ENCODE measurements around the gene ETFA.

Gene ETFA

DNA sequence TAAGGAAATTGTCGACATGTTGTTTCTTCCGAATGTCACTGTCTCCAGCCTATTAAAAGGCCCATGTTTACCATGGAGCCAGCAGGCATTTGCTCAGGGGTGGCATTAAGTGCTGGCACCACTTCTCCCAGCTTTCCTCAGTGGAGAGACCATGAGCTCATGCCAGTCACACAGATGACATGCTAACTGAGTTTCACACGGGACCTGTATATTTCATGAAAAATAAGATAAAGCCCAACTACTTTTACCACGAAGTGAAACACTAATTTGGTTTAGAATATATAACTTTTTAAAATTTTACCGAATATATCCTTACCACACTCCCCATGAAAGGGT is 93.4 kb downstream of the ETFA start:
- peak overlapping the region; percentile 62 for H3K27ac ChIP-seq
- TF ChIP-seq, protein P1, sequence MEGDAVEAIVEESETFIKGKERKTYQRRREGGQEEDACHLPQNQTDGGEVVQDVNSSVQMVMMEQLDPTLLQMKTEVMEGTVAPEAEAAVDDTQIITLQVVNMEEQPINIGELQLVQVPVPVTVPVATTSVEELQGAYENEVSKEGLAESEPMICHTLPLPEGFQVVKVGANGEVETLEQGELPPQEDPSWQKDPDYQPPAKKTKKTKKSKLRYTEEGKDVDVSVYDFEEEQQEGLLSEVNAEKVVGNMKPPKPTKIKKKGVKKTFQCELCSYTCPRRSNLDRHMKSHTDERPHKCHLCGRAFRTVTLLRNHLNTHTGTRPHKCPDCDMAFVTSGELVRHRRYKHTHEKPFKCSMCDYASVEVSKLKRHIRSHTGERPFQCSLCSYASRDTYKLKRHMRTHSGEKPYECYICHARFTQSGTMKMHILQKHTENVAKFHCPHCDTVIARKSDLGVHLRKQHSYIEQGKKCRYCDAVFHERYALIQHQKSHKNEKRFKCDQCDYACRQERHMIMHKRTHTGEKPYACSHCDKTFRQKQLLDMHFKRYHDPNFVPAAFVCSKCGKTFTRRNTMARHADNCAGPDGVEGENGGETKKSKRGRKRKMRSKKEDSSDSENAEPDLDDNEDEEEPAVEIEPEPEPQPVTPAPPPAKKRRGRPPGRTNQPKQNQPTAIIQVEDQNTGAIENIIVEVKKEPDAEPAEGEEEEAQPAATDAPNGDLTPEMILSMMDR (conservative IDR thresholded peaks at IDR 0.05), result no peak

DNA sequence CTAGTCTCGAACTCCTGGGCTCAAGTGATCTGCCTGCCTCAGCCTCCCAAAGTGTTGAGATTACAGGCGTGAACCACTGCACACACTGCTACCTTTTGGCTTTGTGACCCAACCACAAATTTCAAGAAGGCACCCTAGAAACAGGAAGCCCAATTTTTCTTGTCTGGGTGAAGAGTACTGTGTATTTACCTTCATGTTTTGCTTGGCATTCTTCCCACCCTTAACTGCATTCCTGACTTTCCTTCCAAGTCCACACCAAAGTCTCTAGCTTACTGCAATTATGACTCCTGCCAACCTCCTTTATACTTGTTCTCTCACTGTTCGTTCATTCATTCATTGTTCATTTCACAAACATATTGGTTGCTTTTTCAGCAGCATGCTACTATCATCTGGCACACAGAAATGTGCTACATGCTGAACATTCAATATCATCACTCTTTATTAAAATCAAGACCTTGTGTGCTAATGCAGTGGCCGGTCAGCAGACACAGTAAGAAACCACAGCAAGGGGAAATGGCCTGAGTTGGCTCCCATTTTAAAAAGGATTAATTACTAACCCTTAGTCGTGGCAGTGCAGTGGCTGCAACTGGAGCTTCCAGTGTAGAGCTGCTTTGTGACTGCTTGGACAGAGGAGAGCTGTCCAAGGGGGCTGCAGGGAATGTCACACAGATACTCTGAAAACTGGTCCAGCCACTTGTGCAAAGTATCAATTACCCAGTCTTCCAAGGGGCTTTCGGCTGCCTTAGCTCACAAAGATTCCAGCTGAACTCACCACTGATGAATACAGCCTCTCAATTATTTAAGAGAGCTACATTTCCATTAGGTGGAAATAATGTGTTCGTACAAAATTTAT is 94.0 kb downstream of the ETFA start:
- TF ChIP-seq, protein P1 (conservative IDR thresholded peaks at IDR 0.05), result no peak
- H3K27ac ChIP-seq, result peak overlapping the region; percentile 62

DNA sequence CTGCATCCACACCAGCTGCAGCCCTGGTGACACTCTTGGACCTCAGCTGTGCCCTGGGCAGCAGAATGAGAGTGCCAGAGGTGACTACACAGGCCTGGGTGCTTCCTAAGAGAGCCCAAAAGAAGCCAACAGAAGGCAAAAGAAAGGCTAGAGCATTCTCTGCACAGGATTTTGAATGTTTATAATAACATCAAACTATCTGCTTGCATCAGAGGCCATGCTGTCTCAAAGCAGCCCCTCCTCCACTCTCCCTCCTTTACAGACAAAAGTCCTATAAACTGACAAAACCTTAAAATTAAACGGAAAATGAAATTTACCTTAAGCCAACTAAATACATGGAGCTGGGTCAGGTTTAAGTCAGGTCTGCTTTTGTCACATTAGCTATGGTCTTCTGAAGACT is 95.6 kb downstream of the ETFA start:
- H3K27ac ChIP-seq, result no peak overlapping the region; the same call in 1 of the 2 replicates

DNA sequence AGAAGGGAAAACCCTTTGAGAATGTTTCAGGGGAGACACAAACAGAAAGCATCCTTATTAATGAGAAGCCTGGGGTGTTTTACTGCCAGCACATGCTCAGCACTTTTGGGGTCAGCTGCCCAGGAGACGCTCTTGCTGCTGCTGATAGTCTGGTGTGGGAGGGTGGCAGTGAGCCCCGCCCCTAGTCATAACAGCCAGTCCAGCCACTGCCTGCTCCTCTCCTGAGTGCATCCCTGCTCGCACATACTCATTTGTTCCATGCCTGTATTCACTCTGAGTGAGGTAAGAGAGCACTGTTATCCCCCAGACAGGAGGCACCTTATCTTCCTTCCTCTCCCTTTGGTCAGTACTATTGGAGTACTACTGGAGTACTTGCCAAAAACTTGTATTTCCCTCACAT is 101.3 kb downstream of the ETFA start:
- TF ChIP-seq, protein P1 (conservative IDR thresholded peaks at IDR 0.05), result no peak
- no peak overlapping the region for H3K27ac ChIP-seq

More for the DNA sequence above, 95.6 kb downstream of the ETFA start:
- TF ChIP-seq, protein P1 (conservative IDR thresholded peaks at IDR 0.05), result no peak

DNA sequence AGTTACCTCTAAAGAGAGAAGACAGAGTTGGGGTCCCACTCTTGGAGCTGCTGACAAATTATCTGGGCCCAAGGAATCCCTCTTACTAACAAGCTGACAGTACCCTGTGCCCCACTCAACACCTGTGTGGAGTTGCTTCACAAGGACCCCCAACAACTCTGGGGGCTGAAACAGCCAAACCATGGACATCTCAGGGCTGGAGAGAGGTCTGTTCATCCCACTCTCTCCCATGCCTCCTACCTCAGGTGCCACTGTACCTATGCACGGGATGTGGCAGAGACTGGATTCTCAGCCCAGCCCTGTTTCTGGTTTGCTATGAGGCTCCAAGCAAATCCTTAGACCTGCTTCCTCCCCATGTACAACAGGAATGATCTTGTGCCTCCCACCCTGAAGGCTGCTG is 101.7 kb downstream of the ETFA start:
- no peak overlapping the region for H3K27ac ChIP-seq
- TF ChIP-seq, protein P1 (conservative IDR thresholded peaks at IDR 0.05), result no peak

DNA sequence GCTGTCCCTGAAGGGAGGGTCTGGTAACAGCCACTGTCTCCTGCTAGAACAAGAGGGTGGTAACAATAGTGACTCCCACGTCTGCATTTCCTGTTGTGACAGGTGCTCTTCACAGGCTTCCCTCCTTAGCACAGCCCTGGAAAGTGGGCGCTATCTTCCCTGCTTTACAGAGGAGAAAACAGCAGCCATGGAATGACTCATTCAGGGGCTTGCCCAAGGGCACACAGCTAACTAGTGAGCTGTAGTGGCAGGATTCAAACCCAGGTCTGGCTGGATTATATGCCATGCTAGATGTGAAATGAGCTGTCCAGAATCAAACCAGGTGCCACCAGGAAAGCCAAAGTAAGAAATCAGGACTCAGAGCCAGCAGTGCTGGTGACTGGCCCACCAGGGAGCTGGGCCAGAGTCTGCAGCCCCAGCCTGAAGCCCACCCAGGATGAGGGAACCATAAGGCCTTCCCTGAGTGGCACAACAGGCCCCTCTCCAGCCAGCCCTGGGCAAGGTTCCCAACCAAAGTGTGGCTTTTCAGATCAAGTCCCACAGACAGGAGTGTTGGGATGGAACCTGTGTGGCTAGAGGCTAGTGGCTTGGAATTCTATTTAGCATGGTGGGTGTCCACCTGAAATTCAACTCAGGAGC is 102.4 kb downstream of the ETFA start:
- TF ChIP-seq, protein P1 (conservative IDR thresholded peaks at IDR 0.05), result no peak
- no peak overlapping the region for H3K27ac ChIP-seq

DNA sequence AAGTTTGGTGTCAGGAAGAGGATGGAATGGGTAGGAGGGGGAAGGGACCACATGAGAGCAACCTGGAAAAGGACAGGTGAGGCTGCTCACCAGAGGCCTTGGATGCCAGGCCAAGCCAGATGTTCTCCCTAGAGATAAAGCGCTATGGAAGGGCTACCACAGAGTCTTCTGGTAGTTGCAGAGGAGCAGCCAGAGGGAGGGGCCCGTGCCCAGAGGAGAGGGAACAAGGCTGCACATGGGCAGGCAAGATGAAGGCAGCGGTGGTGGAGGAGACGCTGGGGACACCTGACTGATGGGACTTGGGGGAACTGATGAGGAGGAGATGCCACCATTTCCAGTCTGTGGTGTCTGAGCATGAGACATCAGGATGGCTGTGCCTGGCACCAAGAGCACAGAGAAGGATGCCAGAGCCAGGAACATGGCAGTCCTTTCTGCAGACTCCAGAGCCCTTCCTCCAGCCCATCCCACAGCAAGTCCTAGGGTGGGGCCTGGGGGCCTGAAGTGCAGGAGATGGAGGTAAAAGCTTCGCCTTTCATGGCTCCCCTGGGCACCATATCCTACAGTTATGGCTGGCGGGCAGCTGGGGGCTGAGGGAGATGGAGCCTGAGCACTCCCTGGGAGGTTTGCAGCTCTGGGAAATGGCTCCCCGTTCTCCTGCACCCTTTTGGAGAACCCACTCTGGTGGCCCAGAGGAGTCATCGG is 103.0 kb downstream of the ETFA start:
- H3K27ac ChIP-seq, result 0 out of 2 replicates have a peak overlapping the region, but pooled peaks have one; percentile 40
- TF ChIP-seq, protein P1 (conservative IDR thresholded peaks at IDR 0.05), result no peak
